Peyer's patch (tissue), 4 donors: ENCODE data around the gene MYL10.

Source experiments
- POLR2A ChIP-seq, 2 donors: fragments of 450-650 bp; IDR thresholded peaks; one replicate each; pipeline ENCODE4 v1.5.1; 2017; ENCODE audit warnings: antibody characterized with exemption in 2 of 2, mild to moderate bottlenecking in 2 of 2, moderate library complexity in 2 of 2
- TF ChIP-seq, protein P1 (sequence below), 6 experiments: fragments of 450-650 bp in 4 of 6; fragments of 200-600 bp in 2 of 6; sonication (generic) in 1 of 6; IDR thresholded peaks; one replicate each; pipeline ENCODE4 v1.5.1; 2017 to 2019; ENCODE audit warnings: antibody characterized with exemption in 6 of 6, mild to moderate bottlenecking in 3 of 6, moderate library complexity in 1 of 6

DNA sequence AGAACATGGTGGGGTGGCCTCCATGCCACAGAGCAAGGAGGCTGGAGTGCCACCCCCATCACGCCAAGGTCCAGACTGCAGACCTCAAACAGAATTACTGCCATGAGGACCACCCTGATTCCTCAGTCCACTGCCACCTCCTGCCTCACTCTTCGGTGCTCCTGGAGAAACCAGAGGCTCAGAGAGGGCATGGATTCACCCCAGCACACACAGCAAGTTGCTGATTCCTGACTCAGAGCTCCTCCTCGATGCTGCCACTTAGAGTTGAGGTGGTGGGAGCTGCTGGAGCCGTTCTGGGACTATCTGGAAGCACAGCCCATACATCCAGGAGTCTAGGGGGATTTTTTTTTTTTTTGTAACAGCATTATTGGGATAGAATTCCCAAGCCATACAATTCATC lies 22.0 kb upstream of the MYL10 start:
- TF ChIP-seq, protein P1, sequence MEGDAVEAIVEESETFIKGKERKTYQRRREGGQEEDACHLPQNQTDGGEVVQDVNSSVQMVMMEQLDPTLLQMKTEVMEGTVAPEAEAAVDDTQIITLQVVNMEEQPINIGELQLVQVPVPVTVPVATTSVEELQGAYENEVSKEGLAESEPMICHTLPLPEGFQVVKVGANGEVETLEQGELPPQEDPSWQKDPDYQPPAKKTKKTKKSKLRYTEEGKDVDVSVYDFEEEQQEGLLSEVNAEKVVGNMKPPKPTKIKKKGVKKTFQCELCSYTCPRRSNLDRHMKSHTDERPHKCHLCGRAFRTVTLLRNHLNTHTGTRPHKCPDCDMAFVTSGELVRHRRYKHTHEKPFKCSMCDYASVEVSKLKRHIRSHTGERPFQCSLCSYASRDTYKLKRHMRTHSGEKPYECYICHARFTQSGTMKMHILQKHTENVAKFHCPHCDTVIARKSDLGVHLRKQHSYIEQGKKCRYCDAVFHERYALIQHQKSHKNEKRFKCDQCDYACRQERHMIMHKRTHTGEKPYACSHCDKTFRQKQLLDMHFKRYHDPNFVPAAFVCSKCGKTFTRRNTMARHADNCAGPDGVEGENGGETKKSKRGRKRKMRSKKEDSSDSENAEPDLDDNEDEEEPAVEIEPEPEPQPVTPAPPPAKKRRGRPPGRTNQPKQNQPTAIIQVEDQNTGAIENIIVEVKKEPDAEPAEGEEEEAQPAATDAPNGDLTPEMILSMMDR (IDR thresholded peaks at IDR 0.05) = no peak
- no peak for TF ChIP-seq POLR2A (IDR thresholded peaks at IDR 0.05)
